Keratinocyte (primary cell): ENCODE data around the gene ENTPD6. TPM values are rescaled to one million over a fixed set of nuclear protein-coding genes. Genes with fewer than 3 reads are reported as not detected.

Source experiments
- DNase-seq: peaks from one replicate; pipeline ENCODE4 v3.0.0-alpha.2; 2011; ENCODE audit warnings: low read depth, missing footprints, low spot score
- FAIRE-seq: peaks from 2 replicates; lab custom pipeline; 2011; peaks lifted over from hg19 to GRCh38; lab: Jason Lieb, UNC
- H2AFZ ChIP-seq: 2 replicates; pipeline ENCODE4 v1.6.0; 2012; ENCODE audit warnings: low read length, control low read depth, inconsistent platforms; ENCODE audit not compliant: control insufficient read depth
- H3K27ac ChIP-seq: 2 replicates; pipeline ENCODE4 v1.5.1; 2011; ENCODE audit warnings: low read length; ENCODE audit not compliant: control insufficient read depth, insufficient read depth
- H3K27me3 ChIP-seq: 3 replicates; pipeline ENCODE4 v1.6.0; 2011; ENCODE audit warnings: low read length; ENCODE audit not compliant: control insufficient read depth, insufficient read depth; ENCODE audit errors: extremely low read depth
- H3K36me3 ChIP-seq, 2 experiments: 2 replicates in 1 of 2; 3 replicates in 1 of 2; pipeline ENCODE4 v1.5.1; 2011; ENCODE audit warnings: low read length in 2 of 2, mild to moderate bottlenecking in 1 of 2; ENCODE audit not compliant: control insufficient read depth in 2 of 2, insufficient read depth in 2 of 2; ENCODE audit errors: extremely low read depth in 1 of 2
- H3K4me1 ChIP-seq: 3 replicates; pipeline ENCODE4 v1.5.1; 2011; ENCODE audit warnings: low read length; ENCODE audit not compliant: control insufficient read depth, insufficient read depth; ENCODE audit errors: extremely low read depth
- H3K4me2 ChIP-seq: 3 replicates; pipeline ENCODE4 v1.6.0; 2011; ENCODE audit warnings: low read depth, low read length; ENCODE audit not compliant: control insufficient read depth, insufficient read depth; ENCODE audit errors: extremely low read depth
- H3K4me3 ChIP-seq, 3 experiments: fragments of 200-600 bp in 1 of 3; sonication (generic) in 1 of 3; 2 replicates in 2 of 3; 3 replicates in 1 of 3; pipeline ENCODE4 v1.5.1; 2011 to 2016; ENCODE audit warnings: low read length in 3 of 3, mild to moderate bottlenecking in 3 of 3, control low read depth in 2 of 3, inconsistent platforms in 1 of 3, low read depth in 1 of 3, mixed read lengths in 1 of 3, mixed run types in 1 of 3, moderate library complexity in 1 of 3; ENCODE audit not compliant: control insufficient read depth in 2 of 3, insufficient read depth in 2 of 3; ENCODE audit errors: extremely low read depth in 1 of 3
- H3K79me2 ChIP-seq: 2 replicates; pipeline ENCODE4 v1.6.0; 2012; ENCODE audit warnings: low read length; ENCODE audit not compliant: control insufficient read depth, insufficient read depth
- H3K9ac ChIP-seq: 3 replicates; pipeline ENCODE4 v1.6.0; 2011; ENCODE audit warnings: low read length; ENCODE audit not compliant: control insufficient read depth, insufficient read depth; ENCODE audit errors: extremely low read depth
- H3K9me1 ChIP-seq: 3 replicates; pipeline ENCODE4 v1.6.0; 2011; ENCODE audit warnings: low read length; ENCODE audit not compliant: control insufficient read depth, insufficient read depth; ENCODE audit errors: extremely low read depth
- H3K9me3 ChIP-seq: 2 replicates; pipeline ENCODE4 v1.5.1; 2012; ENCODE audit warnings: low read depth, low read length; ENCODE audit not compliant: control insufficient read depth
- H4K20me1 ChIP-seq: 3 replicates; pipeline ENCODE4 v1.6.0; 2011; ENCODE audit warnings: low read length; ENCODE audit not compliant: control insufficient read depth, insufficient read depth; ENCODE audit errors: extremely low read depth
- EZH2 ChIP-seq: IDR thresholded peaks from one replicate; pipeline ENCODE4 v1.6.1; 2012; ENCODE audit warnings: inconsistent platforms, mild to moderate bottlenecking, low read length, moderate library complexity
- dilution Hi-C: fragments of 300-500 bp; cut with MboI; formaldehyde crosslinking; loops from one replicate; pipeline ENCODE4 v1.7.0; 2020; ENCODE audit warnings: low sequenced_read_pairs; ENCODE audit not compliant: extremely low pct_ligation_motif_present
- polyA plus RNA-seq, 5 experiments: library from polyadenylated mRNA; depleted of rRNA in 3 of 5; stranded (reverse) in 3 of 5; stranded (forward) in 1 of 5; unstranded in 1 of 5; fragments of >200 nt; gene quantifications; 1 replicate in 1 of 5; 2 replicates in 3 of 5; 3 replicates in 1 of 5; pipeline versions ENCODE4 v1.2.1 to v1.2.3, GENCODE V29; 2011 to 2012; ENCODE audit warnings: missing spikeins in 2 of 5, low read depth in 1 of 5, low replicate concordance in 1 of 5
- TF ChIP-seq, protein P1 (sequence below), 3 experiments: IDR thresholded peaks in 1 of 3; conservative IDR thresholded peaks in 1 of 3; optimal IDR thresholded peaks in 1 of 3; 2 replicates in 2 of 3; 3 replicates in 1 of 3; pipeline versions ENCODE3 to v1.5.1; 2011; ENCODE audit warnings: low read length in 3 of 3, mild to moderate bottlenecking in 3 of 3, moderate library complexity in 2 of 3, control low read depth in 1 of 3, inconsistent platforms in 1 of 3; ENCODE audit not compliant: insufficient read depth in 2 of 3; ENCODE audit errors: extremely low read depth in 1 of 3

ENTPD6 gene
- polyA plus RNA-seq, 1 donor (not counting 4 experiments of a cell fraction or from before 2014, with no cell fraction given) = 57.8 TPM

DNA sequence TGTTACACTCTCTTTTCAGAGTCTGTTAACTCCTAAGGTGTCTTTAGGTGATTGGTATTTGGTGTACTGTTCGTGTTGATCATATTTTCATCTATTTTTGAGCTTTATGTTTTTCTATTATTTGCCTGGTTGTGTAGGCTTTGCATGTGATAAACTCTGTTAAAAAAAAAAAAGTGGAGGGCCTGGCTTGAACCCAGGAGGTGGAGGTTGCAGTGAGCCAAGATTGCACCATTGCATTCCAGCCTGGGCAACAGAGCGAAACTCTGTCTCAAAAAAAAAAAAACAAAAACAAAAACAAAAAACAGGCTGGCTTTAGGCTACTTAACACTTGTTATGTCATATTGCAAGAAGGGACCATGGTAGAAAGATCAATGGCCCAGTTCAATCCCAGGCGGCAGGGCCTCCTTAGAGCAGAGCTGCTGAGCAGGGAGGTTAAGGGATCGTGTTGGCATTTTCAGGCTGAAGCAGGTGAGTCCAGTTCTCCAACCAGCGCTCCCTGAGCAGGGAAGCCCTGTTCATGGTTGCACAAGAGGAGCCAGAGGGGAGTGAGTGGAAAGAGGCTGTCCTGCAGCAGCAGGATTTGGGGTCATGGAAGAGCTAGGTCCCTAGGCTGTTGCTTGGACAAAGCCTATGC, 60.8 kb downstream of the ENTPD6 start:
- Histone ChIP-seq H3K36me3 (peaks cover 45 to 48% of the 10 kb centered on the region in 2 experiments), H3K27me3 (no peaks in the 10 kb centered on the region), H3K9ac (no peak overlapping the region), H3K27ac (no peak overlapping the region), H3K9me3 (no peaks in the 10 kb centered on the region), H2AFZ (no peak overlapping the region), H3K9me1 (peaks cover 5% of the 10 kb centered on the region), H3K4me1 (peaks cover 18% of the 10 kb centered on the region), H4K20me1 (peaks cover 43% of the 10 kb centered on the region), H3K79me2 (peaks cover 85% of the 10 kb centered on the region), H3K4me3 (no peak overlapping the region), H3K4me2 (no peak overlapping the region)
- TF ChIP-seq, protein P1, sequence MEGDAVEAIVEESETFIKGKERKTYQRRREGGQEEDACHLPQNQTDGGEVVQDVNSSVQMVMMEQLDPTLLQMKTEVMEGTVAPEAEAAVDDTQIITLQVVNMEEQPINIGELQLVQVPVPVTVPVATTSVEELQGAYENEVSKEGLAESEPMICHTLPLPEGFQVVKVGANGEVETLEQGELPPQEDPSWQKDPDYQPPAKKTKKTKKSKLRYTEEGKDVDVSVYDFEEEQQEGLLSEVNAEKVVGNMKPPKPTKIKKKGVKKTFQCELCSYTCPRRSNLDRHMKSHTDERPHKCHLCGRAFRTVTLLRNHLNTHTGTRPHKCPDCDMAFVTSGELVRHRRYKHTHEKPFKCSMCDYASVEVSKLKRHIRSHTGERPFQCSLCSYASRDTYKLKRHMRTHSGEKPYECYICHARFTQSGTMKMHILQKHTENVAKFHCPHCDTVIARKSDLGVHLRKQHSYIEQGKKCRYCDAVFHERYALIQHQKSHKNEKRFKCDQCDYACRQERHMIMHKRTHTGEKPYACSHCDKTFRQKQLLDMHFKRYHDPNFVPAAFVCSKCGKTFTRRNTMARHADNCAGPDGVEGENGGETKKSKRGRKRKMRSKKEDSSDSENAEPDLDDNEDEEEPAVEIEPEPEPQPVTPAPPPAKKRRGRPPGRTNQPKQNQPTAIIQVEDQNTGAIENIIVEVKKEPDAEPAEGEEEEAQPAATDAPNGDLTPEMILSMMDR (optimal IDR thresholded peaks at IDR 0.05 in 1 of 3, IDR thresholded peaks at IDR 0.05 in 1 of 3, conservative IDR thresholded peaks at IDR 0.05 in 1 of 3; ENCODE audit: extremely low read depth in 1 of 3, insufficient read depth in 2 of 3, low read length in 3 of 3) = no peak
- TF ChIP-seq EZH2 = no peak
- dilution Hi-C loops = no loop called here
- DNase-seq (no peak), FAIRE-seq (no peak)

DNA sequence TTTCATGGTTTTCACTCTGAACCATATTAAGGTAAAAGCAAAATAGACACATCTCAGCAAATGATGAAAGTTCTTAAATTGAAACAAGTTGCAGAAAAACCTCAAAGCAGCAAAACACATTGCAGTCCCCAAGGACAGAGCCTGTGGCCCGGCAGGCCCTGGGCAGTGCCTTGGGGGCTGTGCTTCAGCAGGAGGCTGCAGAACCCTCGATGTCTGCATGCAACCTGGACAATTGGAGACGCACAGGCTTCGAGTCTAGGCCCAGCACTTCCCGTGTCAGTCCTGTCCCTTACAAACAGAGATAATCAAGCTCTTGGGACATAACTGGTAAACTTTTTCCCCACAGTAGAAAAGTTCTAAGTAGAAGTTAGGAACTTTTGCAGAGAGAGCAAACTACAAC, 61.6 kb downstream of the ENTPD6 start:
- H3K4me2 ChIP-seq = no peak overlapping the region
- H3K79me2 ChIP-seq = peaks cover 77% of the 10 kb centered on the region
- H2AFZ ChIP-seq = no peak overlapping the region
- dilution Hi-C loops = no loop called here
- no peak overlapping the region for H3K27ac ChIP-seq
- H3K9me1 ChIP-seq = peaks cover under 1% of the 10 kb centered on the region
- peaks cover 40 to 42% of the 10 kb centered on the region in 2 experiments for H3K36me3 ChIP-seq
- H3K9me3 ChIP-seq = no peaks in the 10 kb centered on the region
- no peak overlapping the region for H3K9ac ChIP-seq
- H3K4me1 ChIP-seq = peaks cover 10% of the 10 kb centered on the region
- peaks cover 35% of the 10 kb centered on the region for H4K20me1 ChIP-seq
- no peak overlapping the region for H3K4me3 ChIP-seq
- TF ChIP-seq EZH2 = no peak
- TF ChIP-seq, protein P1 (optimal IDR thresholded peaks at IDR 0.05 in 1 of 3, IDR thresholded peaks at IDR 0.05 in 1 of 3, conservative IDR thresholded peaks at IDR 0.05 in 1 of 3; ENCODE audit: extremely low read depth in 1 of 3, insufficient read depth in 2 of 3, low read length in 3 of 3) = no peak
- no peaks in the 10 kb centered on the region for H3K27me3 ChIP-seq
- no peak for FAIRE-seq
- no peak for DNase-seq
